GM21786 (cell line): Measurements from ENCODE around the gene ANKRD9.
A peak's percentile ranks its signal among the peaks of the same experiment; 100 is the strongest.

ENCODE experiments used
- ATAC-seq: cut with Tn5 transposase; IDR thresholded peaks from one replicate; pipeline ENCODE4 v1.9.1; 2021; ENCODE audit not compliant: unreplicated experiment

ANKRD9 gene

DNA sequence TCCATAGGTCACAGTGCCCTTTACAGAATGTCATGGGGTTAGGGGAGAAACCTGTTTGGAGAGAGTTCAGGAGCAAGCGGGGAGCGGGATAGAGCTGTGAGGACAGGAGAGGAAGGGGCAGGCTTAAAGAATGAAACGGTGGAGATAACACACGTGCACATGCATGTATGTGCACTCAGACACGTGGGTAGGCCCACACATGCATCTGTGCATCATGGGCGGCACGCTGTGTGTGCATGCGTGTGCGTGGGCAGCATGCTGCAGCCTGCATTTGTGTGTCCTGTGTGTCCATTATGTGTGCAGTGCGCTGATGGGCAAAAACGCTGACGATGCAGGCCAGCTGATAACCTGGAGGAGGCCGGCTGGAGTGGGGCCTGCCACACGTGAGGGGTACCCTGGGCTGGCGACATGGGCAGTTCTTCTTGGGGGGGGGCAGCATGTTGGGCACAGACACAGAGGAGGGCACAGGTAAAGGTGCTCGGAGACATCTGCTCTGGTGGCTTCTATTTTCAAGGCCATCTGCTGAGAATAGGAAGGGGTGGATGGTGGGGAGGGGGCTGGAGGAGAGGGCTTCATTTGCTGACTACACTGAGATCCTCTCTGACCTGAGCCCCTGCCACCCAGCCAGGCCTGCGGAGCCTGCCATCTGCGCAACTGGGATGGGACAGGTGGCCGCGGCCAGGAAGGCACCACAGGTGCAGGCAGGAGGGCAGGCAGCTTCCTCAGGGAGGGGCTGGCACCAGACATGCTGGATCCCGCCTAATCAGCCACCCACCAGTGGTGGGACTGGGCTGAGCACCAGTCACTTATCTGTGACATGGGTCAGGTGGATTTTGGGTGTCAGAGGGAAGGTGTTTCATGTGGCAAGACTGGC lies 4.6 kb upstream of the ANKRD9 start:
- no peak for ATAC-seq

DNA sequence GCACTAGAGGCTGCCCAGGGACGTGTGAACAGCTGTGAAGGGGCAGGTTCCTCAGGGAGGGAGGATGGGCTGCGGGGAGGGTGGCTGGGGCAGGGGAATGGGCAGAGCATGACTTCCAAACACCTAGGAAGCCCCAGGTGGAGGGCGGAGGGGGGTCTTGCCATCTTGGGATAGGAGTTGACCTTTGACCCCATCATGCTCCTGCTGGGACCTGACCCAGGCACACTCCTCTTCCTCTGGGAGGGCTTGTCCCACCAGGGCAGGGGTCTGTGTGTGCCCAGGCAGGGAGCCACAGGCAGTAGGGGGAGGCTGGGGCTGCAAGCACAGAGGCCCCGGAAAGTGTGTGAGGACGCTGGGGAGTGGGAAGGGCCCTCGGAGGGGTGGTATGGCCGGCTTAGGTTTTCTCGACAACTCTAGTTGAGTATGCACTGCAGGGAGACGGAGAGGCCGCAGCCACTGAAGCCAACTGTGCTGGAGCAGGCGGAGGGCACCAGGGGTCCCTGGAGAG lies 3.3 kb upstream of the ANKRD9 start:
- no peak for ATAC-seq

DNA sequence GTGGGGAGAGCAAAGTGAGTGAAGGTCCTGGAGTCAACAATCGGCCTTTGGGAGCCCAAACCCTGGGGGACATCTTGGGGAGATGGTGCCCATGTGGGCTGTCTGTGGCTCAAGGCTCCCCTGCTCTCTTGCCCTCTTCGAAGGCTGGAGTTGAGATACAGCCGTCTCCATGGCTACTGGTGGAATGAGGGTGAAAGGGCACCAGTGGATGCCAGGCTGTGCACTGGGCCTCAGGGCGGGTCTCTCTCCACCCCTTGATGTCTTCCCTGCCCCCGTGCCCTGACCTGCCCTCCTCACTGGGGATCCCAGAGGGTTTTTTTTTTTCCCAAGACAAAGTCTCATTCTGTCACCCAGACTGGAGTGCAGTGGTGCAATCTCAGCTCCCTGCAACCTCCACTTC lies 2.0 kb upstream of the ANKRD9 start:
- no peak for ATAC-seq

- no peak for ATAC-seq
These were observed 1.3 kb upstream of the ANKRD9 start for GRCh38 chr14:102510616-102511520.

DNA sequence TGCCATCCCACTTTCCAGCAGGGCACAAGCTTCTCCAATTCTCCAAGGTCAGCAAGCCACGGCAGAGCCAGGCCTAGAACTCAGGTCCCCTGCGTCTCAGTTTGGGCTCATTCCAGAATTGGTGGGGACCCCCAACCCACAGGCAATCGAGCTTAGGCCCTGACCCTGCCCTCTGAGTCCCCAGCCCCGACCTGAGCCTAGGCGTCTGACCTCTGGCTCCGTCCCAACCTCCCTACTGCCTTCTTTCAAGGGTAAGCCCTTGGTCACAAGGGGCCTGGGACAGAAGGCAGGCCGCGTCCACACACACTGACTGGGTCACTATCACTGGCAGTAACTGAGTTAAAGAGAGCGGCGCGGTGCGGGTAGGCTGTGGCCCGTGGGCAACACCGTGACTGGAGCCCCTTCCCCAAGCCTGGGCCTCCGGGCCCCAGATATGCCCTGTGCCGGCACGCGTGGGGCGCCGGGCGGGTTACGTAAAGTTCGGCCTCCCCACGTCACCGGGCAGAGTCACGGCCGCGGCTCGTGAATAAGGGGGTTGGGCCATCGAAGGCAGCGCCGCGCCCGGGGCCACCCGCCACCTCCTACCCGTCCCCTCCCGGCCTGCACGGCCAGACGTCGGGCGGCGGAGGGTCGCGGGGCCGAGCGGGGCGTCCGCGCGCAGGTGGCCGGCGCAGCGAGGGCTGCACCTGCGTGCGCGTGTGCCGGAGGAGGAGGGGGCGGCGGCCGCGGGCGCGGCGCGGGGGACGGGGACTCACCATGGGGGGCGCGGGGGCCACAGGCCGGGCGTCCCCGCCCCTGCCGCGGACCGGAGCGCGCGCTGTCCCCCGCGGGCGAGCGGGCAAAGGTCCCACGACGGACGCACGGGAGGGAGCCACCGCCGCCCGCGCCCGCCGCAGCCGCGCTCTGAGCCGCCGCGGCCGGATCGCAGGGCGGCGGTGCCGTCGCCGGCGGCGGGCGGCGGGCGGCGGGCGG lies 516 bp downstream of the ANKRD9 start:
- peak; percentile 2 for ATAC-seq

DNA sequence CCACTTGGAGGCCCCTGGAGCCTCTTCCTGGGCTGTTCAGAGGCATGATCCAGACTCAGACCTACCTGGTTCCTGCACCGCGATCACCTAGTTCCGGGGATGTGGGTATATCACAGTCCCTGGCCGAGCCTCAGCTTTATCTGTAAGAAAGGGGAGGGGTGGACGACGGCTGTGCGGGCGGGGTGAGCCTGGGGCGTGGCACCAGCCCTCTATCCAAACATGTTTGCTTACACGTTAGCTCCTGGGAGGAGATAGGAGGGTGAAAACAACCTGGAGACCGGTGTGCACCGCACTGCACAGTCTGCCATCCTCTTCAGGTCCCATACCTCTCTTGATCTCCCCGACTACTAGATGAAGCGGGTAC lies 1.2 kb downstream of the ANKRD9 start:
- no peak for ATAC-seq

GRCh38 chr14:102507857-102508312 lies 1.7 kb downstream of the ANKRD9 start:
- ATAC-seq, result no peak

- no peak for ATAC-seq
These were observed 2.3 kb downstream of the ANKRD9 start for GRCh38 chr14:102507081-102507856.

- ATAC-seq, result no peak
These were observed 3.0 kb downstream of the ANKRD9 start for GRCh38 chr14:102506626-102506925.

GRCh38 chr14:102505775-102506625 lies 3.6 kb downstream of the ANKRD9 start:
- ATAC-seq, result no peak

- ATAC-seq, result no peak
These were observed 4.5 kb downstream of the ANKRD9 start for GRCh38 chr14:102505000-102505619.

DNA sequence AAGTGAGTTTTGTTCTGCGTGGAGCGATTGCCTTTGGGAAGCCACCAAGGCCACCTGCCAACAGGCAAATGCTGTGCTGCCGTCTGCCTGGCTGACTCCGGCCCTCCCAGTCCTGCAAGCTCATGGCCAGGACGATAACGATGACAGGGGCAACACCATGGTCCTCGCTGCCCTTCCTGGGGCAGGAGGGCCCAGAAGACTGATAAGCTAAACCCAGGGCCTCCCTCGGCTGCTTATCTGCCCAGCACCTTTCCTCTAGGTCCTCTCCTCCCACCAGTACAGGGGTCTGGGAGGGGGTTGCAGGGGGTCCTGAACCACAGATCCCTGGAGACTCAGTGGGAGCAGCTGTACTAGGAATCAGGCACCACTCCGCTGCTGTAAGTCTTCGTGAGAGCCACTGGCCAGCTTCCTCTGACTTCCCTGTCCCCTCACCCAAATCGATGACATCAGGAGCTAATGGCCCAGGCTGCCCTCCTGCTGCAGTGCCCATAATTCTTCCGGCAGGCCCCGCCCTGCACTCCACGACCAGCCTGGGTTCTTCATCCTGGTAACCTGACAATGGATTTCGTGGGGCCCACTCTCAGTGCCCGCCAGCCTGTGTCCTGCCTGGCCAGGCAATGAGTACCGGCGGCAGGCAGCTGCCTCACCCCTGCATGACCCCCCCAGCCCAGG lies 5.1 kb downstream of the ANKRD9 start:
- no peak for ATAC-seq

DNA sequence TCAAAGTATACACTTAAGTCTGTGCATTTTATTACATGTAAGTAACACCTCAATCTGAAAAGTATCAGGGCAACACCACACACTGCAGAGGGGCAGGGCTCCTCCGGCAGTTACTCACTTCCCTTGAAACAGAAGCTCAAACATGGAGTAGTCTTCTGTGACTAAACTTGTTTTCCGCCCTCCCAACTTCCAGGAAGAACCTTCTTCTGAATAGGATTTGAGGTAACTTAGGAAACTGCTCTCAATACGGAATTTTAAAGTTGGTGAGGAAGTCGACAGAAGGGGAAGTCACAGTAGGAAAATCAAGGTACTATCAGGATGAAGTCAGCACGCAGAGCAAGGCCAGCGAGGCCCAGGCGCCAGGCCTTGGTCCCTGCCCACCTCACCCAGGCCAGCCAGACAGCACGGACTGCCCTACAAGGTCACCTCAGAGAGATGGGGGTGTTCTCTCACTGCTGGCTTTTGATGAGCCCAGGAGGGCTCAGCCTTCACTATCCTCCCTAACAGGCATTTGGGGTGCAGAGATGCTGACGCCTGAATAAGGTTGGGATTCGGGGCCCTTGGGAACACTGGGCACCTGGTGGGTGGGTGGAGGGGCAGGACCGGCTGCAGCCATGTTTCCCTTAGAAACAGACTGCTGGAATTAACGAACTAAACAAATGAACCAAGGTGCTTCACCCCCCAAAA lies 5.8 kb downstream of the ANKRD9 start:
- ATAC-seq, result no peak

- ATAC-seq, result no peak
These were observed 7.0 kb downstream of the ANKRD9 start for GRCh38 chr14:102502571-102502970.

DNA sequence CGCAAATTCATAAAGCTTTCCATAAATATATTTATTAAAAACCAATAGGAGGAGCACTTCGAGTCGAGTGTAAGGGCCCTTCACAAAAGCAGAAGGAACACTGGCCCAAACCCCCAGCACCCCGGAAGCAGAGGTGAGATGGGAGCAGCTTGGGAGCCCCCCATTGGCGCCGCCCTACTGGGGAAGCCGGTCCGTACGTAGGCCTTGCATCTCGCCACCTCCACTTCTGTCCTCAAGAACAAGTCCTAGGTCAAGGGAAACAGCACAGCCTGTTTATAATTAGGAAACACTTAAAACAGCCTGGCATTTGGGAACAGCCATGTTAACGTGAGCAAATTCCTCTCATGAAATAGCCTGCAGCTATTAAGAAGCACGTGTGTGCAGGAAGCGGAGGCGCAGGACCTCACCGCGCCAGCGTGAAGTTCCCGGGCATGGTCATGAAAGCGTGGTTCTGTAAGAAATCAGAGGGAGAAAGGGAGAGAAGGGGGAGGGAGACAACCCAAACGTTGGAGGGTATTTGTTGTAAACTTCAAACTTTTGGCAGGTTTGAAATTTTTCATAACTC lies 7.7 kb downstream of the ANKRD9 start:
- ATAC-seq, result no peak

GRCh38 chr14:102500713-102501112 lies 8.9 kb downstream of the ANKRD9 start:
- ATAC-seq, result no peak

- no peak for ATAC-seq
These were observed 9.4 kb downstream of the ANKRD9 start for GRCh38 chr14:102500158-102500662.
